IMR-90 (cell line): ENCODE results near the gene RCE1. TPM values are rescaled to one million over a fixed set of nuclear protein-coding genes. Genes with fewer than 3 reads are reported as not detected.
A peak's percentile ranks its signal among the peaks of the same experiment; 100 is the strongest.

Experiments used
- ATAC-seq: fragments of 200-7000 bp; cut with Tn5 transposase; 2 replicates; pipeline ENCODE4 v1.9.1; 2020; ENCODE audit warnings: low read depth, mild to moderate bottlenecking, moderate library complexity
- BruUV-seq: library from RNA; stranded (reverse); fragments of 400-500 nt; replicated peaks from 2 replicates; lab custom pipeline; 2021; lab: Mats Ljungman, UMichigan
- CTCF ChIA-PET: fragments of 300-600 bp; formaldehyde crosslinking; extraction: SDS; loops from one replicate; lab custom pipeline; 2021; ENCODE audit warnings: antibody characterized with exemption; lab: Yijun Ruan, JAX
- POLR2A ChIA-PET: fragments of 300-600 bp; sonication (Branson Sonifier 250); formaldehyde crosslinking; loops from one replicate; lab custom pipeline; 2022; ENCODE audit warnings: antibody characterized with exemption; ENCODE audit not compliant: unreplicated experiment; lab: Charles Lee
- DNase-seq: peaks from one replicate; pipeline ENCODE4 v3.0.0; 2013
- H2AFZ ChIP-seq: replicated peaks from 2 replicates; pipeline ENCODE3; 2013; ENCODE audit warnings: low read length, mild to moderate bottlenecking; ENCODE audit not compliant: poor library complexity
- H2AK5ac ChIP-seq: 2 replicates; pipeline ENCODE4 v1.6.1; 2013; ENCODE audit warnings: low read depth, low read length, inconsistent platforms
- H2AK9ac ChIP-seq: replicated peaks from 2 replicates; pipeline ENCODE3; 2013; ENCODE audit warnings: mild to moderate bottlenecking, low read depth, low read length, moderate library complexity; ENCODE audit not compliant: poor library complexity
- H2BK120ac ChIP-seq: 2 replicates; pipeline ENCODE4 v1.6.1; 2013; ENCODE audit warnings: low read depth, low read length, inconsistent platforms
- H2BK15ac ChIP-seq: 3 replicates; pipeline ENCODE4 v1.6.1; 2013; ENCODE audit warnings: low read depth, low read length, inconsistent platforms
- H2BK20ac ChIP-seq: 2 replicates; pipeline ENCODE4 v1.6.1; 2013; ENCODE audit warnings: low read depth, mild to moderate bottlenecking, inconsistent platforms, low read length, moderate library complexity
- H2BK5ac ChIP-seq: 2 replicates; pipeline ENCODE4 v1.6.1; 2013; ENCODE audit warnings: mild to moderate bottlenecking, low read depth, low read length, inconsistent platforms; ENCODE audit not compliant: poor library complexity, severe bottlenecking
- H3K14ac ChIP-seq: replicated peaks from 2 replicates; pipeline ENCODE4 v1.6.1; 2013; ENCODE audit warnings: low read depth, low read length, inconsistent platforms
- H3K18ac ChIP-seq: 2 replicates; pipeline ENCODE4 v1.6.1; 2013; ENCODE audit warnings: low read depth, low read length, control low read depth
- H3K23ac ChIP-seq: 2 replicates; pipeline ENCODE4 v1.6.1; 2013; ENCODE audit warnings: low read depth, low read length, inconsistent platforms
- H3K27ac ChIP-seq: 2 replicates; pipeline ENCODE4 v1.5.1; 2013; ENCODE audit warnings: mild to moderate bottlenecking, control low read depth, low read length; ENCODE audit not compliant: insufficient read depth
- H3K27me3 ChIP-seq: 2 replicates; pipeline ENCODE4 v1.6.1; 2013; ENCODE audit warnings: low read length; ENCODE audit not compliant: control insufficient read depth, insufficient read depth
- H3K36me3 ChIP-seq: 2 replicates; pipeline ENCODE4 v1.6.1; 2013; ENCODE audit warnings: low read length, mixed read lengths; ENCODE audit not compliant: control insufficient read depth, insufficient read depth
- H3K4ac ChIP-seq: 2 replicates; pipeline ENCODE4 v1.6.1; 2013; ENCODE audit warnings: low read depth, low read length, inconsistent platforms
- H3K4me1 ChIP-seq: 2 replicates; pipeline ENCODE4 v1.6.1; 2013; ENCODE audit warnings: low read length, mixed read lengths; ENCODE audit not compliant: control insufficient read depth, insufficient read depth
- H3K4me2 ChIP-seq: 2 replicates; pipeline ENCODE4 v1.6.1; 2013; ENCODE audit warnings: low read depth, mild to moderate bottlenecking, control low read depth, low read length, moderate library complexity
- H3K4me3 ChIP-seq: 2 replicates; pipeline ENCODE4 v1.5.1; 2013; ENCODE audit warnings: low read depth, mild to moderate bottlenecking, control low read depth, low read length, moderate library complexity; ENCODE audit not compliant: insufficient read depth
- H3K56ac ChIP-seq: 2 replicates; pipeline ENCODE4 v1.6.1; 2013; ENCODE audit warnings: low read length, inconsistent platforms; ENCODE audit not compliant: insufficient read depth; ENCODE audit errors: extremely low read depth
- H3K79me1 ChIP-seq, 2 experiments: 2 replicates each; pipeline ENCODE4 v1.6.1; 2013; ENCODE audit warnings: low read length in 2 of 2, inconsistent platforms in 1 of 2, low read depth in 1 of 2
- H3K9ac ChIP-seq: 2 replicates; pipeline ENCODE4 v1.6.1; 2013; ENCODE audit warnings: low read depth, low read length, control low read depth
- H3K9me1 ChIP-seq: 2 replicates; pipeline ENCODE4 v1.6.1; 2013; ENCODE audit warnings: low read length, inconsistent platforms; ENCODE audit not compliant: insufficient read depth
- H3K9me3 ChIP-seq: 2 replicates; pipeline ENCODE4 v1.6.1; 2013; ENCODE audit warnings: low read length; ENCODE audit not compliant: control insufficient read depth, insufficient read depth
- H4K20me1 ChIP-seq: 2 replicates; pipeline ENCODE4 v1.6.1; 2013; ENCODE audit warnings: low read length, inconsistent platforms; ENCODE audit not compliant: insufficient read depth
- H4K5ac ChIP-seq: 2 replicates; pipeline ENCODE4 v1.6.1; 2013; ENCODE audit warnings: mild to moderate bottlenecking, low read depth, low read length, control low read depth
- H4K8ac ChIP-seq, 2 experiments: 2 replicates each; pipeline ENCODE4 v1.6.1; 2013; ENCODE audit warnings: low read depth in 2 of 2, low read length in 2 of 2, control low read depth in 1 of 2, inconsistent platforms in 1 of 2
- H4K91ac ChIP-seq: 2 replicates; pipeline ENCODE4 v1.6.1; 2013; ENCODE audit warnings: low read depth, low read length, inconsistent platforms; ENCODE audit not compliant: insufficient read depth
- CEBPB ChIP-seq: IDR thresholded peaks from 2 replicates; pipeline ENCODE4 v1.6.1; 2012; ENCODE audit warnings: low read depth, low read length, improper control_type of control experiment
- NFE2L2 ChIP-seq: fragments of 150-350 bp; IDR thresholded peaks from 2 replicates; pipeline ENCODE4 v1.6.1; 2016; ENCODE audit warnings: low read depth, mild to moderate bottlenecking, low read length
- RFX5 ChIP-seq: IDR thresholded peaks from 2 replicates; pipeline ENCODE4 v1.8.0; 2012; ENCODE audit warnings: low read depth, mild to moderate bottlenecking, low read length, moderate library complexity
- WGBS, 2 experiments: methylation state at CpG; one replicate each; pipeline versions ENCODE4 v1.1.5 to v1.1.7; 2013; ENCODE audit warnings: missing lambda C conversion rate in 2 of 2; ENCODE audit not compliant: insufficient read length in 1 of 2; ENCODE audit errors: extremely low coverage in 2 of 2; 5-methylcytosine and 5-hydroxymethylcytosine counted together
- dilution Hi-C: fragments of 300-500 bp; cut with HindIII; formaldehyde crosslinking; loops from one replicate; pipeline ENCODE4 v1.14.3; 2018; ENCODE audit warnings: low sequenced_read_pairs; ENCODE audit not compliant: unreplicated experiment
- in situ Hi-C: fragments of 300-500 bp; cut with MboI; formaldehyde crosslinking; loops from 3 replicates; pipeline ENCODE4 v1.14.3; 2019; ENCODE audit warnings: low sequenced_read_pairs, inconsistent platforms, mixed read lengths
- intact Hi-C: fragments of 100-400 bp; cut with micrococcal nuclease; formaldehyde crosslinking; loops from 2 replicates; pipeline ENCODE4 v1.10.0; 2022
- polyA plus RNA-seq, 3 experiments: library from polyadenylated mRNA; depleted of rRNA; stranded (reverse); fragments of >200 nt; gene quantifications; 2 replicates each; pipeline ENCODE4 v1.2.3, GENCODE V29; 2012; ENCODE audit warnings: low replicate concordance in 1 of 3
- total RNA-seq: library from RNA; depleted of rRNA; stranded (reverse); fragments of >200 nt; gene quantifications from 2 replicates; pipeline ENCODE4 v1.2.3, GENCODE V29; 2012
- TF ChIP-seq, protein P1 (sequence below): fragments of 150-350 bp; IDR thresholded peaks from 2 replicates; pipeline ENCODE4 v1.6.1; 2016; ENCODE audit warnings: low read depth, mild to moderate bottlenecking, low read length, moderate library complexity, borderline replicate concordance

RCE1 gene
- total and polyA plus RNA-seq, 2 of the 4 experiments (the other 2 are of a cell fraction): 6.6 to 19.4 TPM

- dilution Hi-C loops: no loop called here
- H3K9ac ChIP-seq: no peak overlapping the region
- DNase-seq: no peak
Observed at GRCh38 chr11:66862559-66863037, 19.4 kb downstream of the RCE1 start.

More at GRCh38 chr11:66862559-66863037, 19.4 kb downstream of the RCE1 start:
- H3K27me3 ChIP-seq: no peaks in the 10 kb centered on the region
- TF ChIP-seq NFE2L2 (no peak), CEBPB (no peak), RFX5 (no peak)
- TF ChIP-seq, protein P1, sequence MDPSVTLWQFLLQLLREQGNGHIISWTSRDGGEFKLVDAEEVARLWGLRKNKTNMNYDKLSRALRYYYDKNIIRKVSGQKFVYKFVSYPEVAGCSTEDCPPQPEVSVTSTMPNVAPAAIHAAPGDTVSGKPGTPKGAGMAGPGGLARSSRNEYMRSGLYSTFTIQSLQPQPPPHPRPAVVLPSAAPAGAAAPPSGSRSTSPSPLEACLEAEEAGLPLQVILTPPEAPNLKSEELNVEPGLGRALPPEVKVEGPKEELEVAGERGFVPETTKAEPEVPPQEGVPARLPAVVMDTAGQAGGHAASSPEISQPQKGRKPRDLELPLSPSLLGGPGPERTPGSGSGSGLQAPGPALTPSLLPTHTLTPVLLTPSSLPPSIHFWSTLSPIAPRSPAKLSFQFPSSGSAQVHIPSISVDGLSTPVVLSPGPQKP: no peak
- H3K14ac ChIP-seq: no peak overlapping the region
- ATAC-seq: no peak
- no peak overlapping the region for H3K4me3 ChIP-seq
- peaks cover 44% of the 10 kb centered on the region; the same call in 1 of the 2 replicates for H3K36me3 ChIP-seq
- H3K79me1 ChIP-seq: peaks cover 0 to 11% of the 10 kb centered on the region in 2 experiments; a peak in 2 of 4 replicates
- no TSS peak for BruUV-seq
- no peak overlapping the region for H3K23ac ChIP-seq
- no peak overlapping the region for H2BK15ac ChIP-seq
- WGBS, 2 experiments: no CpG with 5 or more reads among the region's 11 CpGs
- peak overlapping the region; percentile 24 for H2AK9ac ChIP-seq
- H3K56ac ChIP-seq: no peak overlapping the region
- no peak overlapping the region for H3K18ac ChIP-seq
- no peak overlapping the region for H2BK20ac ChIP-seq
- ChIA-PET CTCF (no interaction called here), POLR2A (no interaction called here)
- no peak overlapping the region for H2AFZ ChIP-seq
- H3K4me2 ChIP-seq: no peak overlapping the region
- H3K4me1 ChIP-seq: peaks cover 2% of the 10 kb centered on the region; the same call in 1 of the 2 replicates
- no peak overlapping the region for H3K27ac ChIP-seq
- no peak overlapping the region for H2AK5ac ChIP-seq
- no peak overlapping the region for H2BK5ac ChIP-seq
- H3K9me1 ChIP-seq: no peaks in the 10 kb centered on the region
- no peak overlapping the region for H4K8ac ChIP-seq
- no peak overlapping the region for H4K5ac ChIP-seq
- in situ Hi-C loops: no loop called here
- H2BK120ac ChIP-seq: no peak overlapping the region
- intact Hi-C loops: no loop called here
- no peak overlapping the region for H4K91ac ChIP-seq
- H3K4ac ChIP-seq: no peak overlapping the region
- H4K20me1 ChIP-seq: peaks cover 6% of the 10 kb centered on the region; the same call in 1 of the 2 replicates
- H3K9me3 ChIP-seq: no peaks in the 10 kb centered on the region
